ENCODE data around the gene CFAP58.

CFAP58 gene

DNA sequence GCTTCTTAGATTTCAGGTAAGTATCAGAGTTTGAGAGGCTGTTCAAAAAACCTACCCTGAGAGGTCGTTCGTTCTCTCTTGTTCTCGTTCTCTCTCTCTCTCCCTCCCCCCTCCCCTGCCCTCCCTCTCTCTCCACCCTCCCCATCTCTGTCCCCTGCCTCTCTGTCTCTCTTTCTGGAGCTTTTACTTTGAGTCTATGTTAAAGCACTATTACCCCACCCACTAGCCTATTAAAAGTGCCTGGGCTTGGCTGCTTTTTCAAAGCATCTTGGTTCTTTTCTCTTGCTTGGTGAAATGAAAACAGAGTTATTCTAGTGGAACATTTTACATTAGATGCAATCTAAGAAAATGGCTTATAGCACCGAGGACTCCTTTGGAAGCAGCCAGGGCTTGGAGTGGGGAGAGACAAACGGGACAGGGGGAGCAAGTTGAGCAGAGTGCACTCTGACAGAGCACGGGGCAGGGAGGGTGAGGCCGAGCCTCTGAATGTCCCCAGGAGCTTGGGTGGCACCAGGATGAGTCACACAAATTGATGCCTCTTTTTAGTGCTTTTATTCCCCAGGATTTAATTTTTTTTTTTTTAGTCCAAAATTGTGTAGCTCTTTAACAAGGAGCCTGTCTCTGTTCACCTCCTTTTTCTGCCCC is 134.3 kb downstream of the CFAP58 start:
- peaks cover 7% of the 10 kb centered on the region for H3K27me3 Mint-ChIP-seq
- H3K27ac Mint-ChIP-seq = no peak overlapping the region
- no peaks in the 10 kb centered on the region for H3K9me3 Mint-ChIP-seq
- H3K36me3 Mint-ChIP-seq = no peaks in the 10 kb centered on the region
- no peaks in the 10 kb centered on the region for H3K4me1 Mint-ChIP-seq
- no peak overlapping the region for H3K4me3 Mint-ChIP-seq

DNA sequence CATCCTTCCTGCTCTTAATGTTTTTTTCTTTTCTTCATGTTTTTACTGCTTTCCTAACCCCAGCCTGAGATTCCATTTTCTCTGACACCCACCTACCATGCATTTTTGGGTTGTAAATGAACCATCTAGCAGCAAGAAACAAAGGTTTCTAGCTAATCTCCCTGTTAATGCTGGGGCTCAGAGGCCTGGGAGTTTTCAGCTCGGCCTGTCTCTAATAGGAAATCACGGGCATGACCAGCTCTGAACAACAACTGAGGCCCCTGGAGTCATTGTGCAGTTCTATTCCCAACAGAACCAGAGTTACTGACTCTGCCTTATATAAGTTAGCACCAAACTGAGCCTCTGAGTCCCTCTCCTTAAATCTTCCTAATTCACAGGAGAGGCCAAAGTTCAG is 134.8 kb downstream of the CFAP58 start:
- H3K36me3 Mint-ChIP-seq = no peaks in the 10 kb centered on the region
- H3K27me3 Mint-ChIP-seq = peaks cover 6% of the 10 kb centered on the region
- no peaks in the 10 kb centered on the region for H3K9me3 Mint-ChIP-seq
- H3K27ac Mint-ChIP-seq = no peak overlapping the region
- no peak overlapping the region for H3K4me3 Mint-ChIP-seq
- no peaks in the 10 kb centered on the region for H3K4me1 Mint-ChIP-seq

DNA sequence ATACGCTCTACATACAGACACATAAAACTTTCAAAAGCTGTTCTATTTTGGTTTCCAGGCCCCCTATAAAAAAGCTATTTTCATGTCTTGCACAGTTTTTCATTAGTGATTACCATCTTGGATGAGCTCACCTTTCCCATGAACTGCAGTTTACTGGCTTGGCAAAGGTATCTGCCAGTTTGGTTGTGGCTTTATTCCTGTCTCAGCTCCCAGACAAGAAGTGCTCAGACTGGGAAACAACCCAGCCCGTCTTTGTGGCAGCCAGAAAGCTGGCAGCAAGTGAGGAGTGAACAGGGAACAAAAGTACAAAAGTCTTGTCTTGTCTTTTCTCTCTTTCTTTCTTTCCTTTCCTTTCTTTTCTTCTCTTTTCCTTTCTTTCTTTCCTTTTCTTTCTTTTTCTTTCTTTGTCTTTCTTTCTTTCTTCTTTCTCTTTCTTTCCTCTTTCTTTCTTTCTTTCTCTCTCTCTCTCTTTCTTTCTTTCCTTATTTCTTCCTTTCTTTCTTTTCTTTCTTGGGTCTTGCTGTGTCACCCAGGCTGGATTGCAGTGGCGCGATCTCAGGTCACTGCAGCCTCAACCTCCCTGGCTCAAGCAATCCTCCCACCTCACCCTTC is 138.8 kb downstream of the CFAP58 start:
- Mint-ChIP-seq H3K4me1 (no peaks in the 10 kb centered on the region), H3K27me3 (peaks cover 4% of the 10 kb centered on the region), H3K27ac (no peak overlapping the region), H3K4me3 (no peak overlapping the region), H3K9me3 (no peaks in the 10 kb centered on the region), H3K36me3 (no peaks in the 10 kb centered on the region)

DNA sequence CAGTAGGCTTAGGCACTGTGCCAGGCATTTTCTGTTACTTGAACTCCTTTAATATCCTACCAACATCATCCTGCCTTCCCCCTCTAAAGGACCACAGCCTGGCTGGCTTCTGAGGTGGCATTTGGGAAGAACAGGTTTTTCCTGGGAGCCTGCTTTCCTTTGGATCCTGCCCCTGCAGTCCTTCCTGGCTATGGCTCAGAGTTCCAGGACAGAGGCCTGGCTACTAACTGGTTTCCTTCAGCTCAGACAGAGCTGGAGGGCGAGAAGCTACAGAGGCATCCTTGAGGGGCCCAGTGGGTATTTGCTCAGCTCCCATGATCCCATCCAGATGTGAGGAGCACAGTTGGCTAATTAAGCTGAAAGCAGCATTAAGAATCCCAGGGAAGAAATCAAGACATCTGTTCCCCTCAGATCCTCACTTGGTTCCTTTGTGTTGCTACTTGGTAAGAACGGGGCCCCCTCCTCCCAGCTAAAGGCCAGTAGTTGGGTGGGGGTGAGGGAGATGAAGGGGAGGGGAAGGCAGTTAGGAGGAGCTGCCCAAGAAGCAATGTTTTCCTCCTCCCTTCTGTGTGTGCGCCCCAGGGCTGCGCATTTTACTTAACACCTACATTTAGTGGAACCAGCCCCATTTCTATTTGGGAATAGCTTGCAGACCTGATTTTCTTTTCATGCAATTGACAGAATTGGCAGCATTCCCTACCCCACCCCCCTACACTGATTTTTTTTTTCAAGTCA is 144.9 kb downstream of the CFAP58 start:
- peaks cover 3% of the 10 kb centered on the region for H3K27me3 Mint-ChIP-seq
- H3K36me3 Mint-ChIP-seq = no peaks in the 10 kb centered on the region
- no peak overlapping the region for H3K27ac Mint-ChIP-seq
- no peak overlapping the region for H3K4me3 Mint-ChIP-seq
- H3K9me3 Mint-ChIP-seq = no peaks in the 10 kb centered on the region
- H3K4me1 Mint-ChIP-seq = no peaks in the 10 kb centered on the region

DNA sequence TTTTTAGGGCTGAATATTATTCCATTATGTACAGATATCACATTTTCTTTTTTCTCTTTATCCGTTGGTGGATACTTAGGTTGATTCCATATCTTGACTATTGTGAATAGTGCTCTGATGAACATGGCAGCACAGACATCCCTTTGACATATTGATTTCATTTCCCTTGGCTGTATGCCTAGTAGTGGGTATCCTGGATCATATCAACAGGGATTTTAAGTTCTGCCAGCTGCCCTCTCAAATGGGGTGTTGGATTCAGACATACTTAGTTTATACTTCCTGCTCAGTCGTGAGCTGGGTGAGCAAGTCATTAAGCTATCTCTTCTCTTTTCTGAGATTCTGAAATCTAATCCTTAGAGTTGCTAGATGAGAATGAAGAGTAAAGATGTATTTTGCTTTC is 147.8 kb downstream of the CFAP58 start:
- Mint-ChIP-seq H3K9me3 (no peaks in the 10 kb centered on the region), H3K4me1 (no peaks in the 10 kb centered on the region), H3K27me3 (no peaks in the 10 kb centered on the region), H3K4me3 (no peak overlapping the region), H3K36me3 (no peaks in the 10 kb centered on the region), H3K27ac (no peak overlapping the region)

DNA sequence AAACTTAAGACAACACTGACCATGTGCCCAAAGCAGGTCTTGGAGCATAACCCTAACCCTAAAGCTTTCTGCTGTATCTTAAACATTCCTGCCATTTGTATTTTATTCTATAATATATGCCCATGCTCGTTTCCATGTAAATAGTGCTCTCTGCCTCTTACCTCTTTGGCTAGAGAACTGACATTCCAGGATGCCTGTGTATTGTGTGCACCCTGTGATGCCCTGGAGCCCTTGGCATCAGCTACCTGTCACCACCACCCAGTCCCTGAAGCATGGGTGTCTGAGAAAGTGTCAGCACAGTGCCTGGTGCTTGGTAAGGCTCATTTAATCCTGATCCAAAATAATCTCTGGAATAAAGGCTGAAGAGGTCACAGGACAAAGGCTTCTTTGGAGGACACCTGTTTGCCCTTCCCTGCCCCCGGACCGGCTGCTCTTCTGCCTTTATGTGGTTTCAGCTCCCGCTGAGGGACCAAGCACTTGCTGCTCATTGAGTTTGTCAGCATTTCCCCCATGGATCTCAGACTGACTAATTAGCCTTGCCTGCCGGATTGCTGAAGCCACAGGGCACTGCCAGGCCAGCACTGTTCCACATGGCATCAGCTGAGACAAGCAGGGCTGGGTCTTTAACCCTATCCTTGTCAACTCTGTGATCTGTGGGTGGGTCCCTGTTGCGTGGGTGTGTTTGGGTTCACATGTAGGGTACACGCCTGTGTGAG is 148.4 kb downstream of the CFAP58 start:
- no peak overlapping the region for H3K4me3 Mint-ChIP-seq
- H3K27me3 Mint-ChIP-seq = no peaks in the 10 kb centered on the region
- H3K36me3 Mint-ChIP-seq = no peaks in the 10 kb centered on the region
- H3K4me1 Mint-ChIP-seq = no peaks in the 10 kb centered on the region
- H3K27ac Mint-ChIP-seq = no peak overlapping the region
- H3K9me3 Mint-ChIP-seq = no peaks in the 10 kb centered on the region

DNA sequence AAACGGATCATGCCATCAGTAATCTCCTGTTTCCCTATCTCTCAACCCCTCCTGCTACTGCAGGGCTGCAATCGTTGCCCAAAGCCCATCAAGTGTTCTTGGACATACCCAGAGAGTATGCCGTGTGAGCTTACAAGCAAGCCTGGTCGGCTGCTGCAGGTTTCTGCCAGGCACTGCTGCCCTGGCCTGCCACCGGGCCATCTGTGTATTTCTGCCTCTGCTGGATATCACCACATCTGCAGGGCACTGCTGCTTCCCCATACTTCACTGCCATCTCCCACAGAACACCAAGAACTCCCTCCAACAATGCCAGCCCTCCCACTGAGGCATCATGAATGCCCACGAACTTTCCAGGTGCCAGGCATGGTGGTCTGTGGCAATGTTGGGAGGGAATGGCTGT is 149.3 kb downstream of the CFAP58 start:
- Mint-ChIP-seq H3K9me3 (no peaks in the 10 kb centered on the region), H3K27ac (no peak overlapping the region), H3K4me3 (no peak overlapping the region), H3K4me1 (no peaks in the 10 kb centered on the region), H3K27me3 (peaks cover 4% of the 10 kb centered on the region), H3K36me3 (no peaks in the 10 kb centered on the region)
